ENCODE data around the gene PDGFC. TPM values are rescaled to one million over a fixed set of nuclear protein-coding genes. Genes with fewer than 3 reads are reported as not detected.
"Not testable (repeated sequence)": the region's sequence is repeated elsewhere in the genome, so short reads cannot be mapped to it uniquely, and the experiment has no call there.

The PDGFC gene
- polyA plus RNA-seq, 1 donor, result 82.7 TPM

DNA sequence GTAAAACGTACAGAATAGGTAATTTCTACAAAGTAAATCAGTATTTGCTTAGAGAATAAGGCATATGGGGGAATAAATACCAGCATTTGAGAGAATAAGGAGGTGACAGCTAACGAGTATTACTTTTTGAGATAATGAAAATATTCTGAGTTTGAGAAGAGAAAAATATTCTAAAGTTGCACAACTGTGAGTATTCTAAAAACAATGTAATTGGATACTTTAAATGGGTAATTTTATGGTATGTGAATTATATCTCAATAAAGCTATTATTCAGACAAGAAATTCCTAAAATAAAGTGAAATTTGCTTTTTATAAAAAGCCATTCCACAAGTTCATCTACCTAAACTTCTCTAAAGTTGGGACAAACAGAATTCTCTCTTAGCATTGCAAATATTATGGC is 62.6 kb downstream of the PDGFC start:
- DNase-seq, result no peak

DNA sequence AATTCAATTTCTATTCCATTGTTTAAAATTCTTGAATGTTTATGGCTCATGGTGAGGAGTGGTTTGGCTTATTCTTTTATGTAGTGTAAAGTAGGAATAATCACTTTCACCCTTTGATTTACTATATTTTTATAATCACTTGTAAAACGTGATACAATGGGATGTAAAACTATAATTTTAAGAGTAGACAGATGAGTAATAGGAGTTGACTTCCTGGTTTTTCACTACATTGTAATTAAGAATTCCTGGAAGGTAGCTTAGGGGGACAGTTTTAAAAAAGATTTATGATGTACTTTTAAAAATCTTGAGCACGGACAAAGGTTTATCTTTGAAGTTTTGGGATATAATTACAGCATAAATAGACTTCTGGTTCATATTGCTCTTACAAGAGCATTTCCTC is 65.3 kb downstream of the PDGFC start:
- DNase-seq, result no peak

DNA sequence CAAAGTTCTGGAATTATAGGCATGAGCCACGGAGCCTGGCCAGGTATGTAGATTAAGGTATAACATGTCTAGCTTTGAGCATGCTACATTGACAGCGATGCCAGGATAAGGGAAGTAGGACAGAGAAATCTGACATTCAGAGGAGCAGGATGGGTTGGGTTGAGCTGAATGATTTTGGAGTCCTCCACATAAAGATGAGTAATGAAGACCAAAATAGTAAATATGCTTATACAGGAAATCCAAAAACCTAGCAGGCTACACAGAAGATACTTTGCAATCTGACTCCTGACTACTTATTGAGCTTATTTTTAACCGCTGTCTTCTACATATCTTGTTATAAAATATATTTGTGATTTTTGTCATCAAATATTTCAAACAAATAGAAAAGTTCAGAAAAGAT is 69.7 kb downstream of the PDGFC start:
- no peak for DNase-seq

DNA sequence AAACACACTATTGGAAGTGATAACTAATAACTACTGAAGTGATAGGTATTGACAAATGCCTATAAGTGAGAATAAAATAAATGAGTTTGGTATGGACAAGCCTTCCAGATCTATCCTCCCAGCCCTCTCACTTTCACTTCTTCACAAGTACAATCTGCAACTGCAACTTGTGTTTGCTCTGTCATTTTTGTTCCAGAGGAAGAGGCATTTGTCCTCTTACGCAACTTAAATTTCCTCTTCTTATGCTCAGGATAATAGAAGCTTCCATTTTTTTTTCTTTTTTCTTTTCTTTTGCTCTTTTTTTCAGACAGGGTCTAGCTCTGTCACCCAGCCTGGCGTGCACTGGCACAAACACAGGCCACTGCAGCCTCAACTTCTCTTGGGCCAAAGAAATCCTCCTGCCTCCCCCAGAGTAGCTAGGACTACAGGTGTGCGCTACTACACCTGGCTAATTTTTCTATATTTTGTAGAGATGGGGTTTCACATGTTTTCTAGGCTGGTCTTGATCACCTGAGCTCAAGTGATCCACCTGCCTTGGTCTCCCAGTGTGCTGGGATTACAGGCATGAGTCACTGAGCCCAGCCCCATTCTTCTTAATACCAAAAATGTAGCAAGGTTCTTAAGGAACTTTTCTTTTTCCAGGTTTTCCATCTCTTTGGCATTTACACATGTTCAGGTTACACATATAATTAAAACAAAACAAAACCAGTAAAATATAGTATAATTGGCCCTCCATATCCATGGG is 73.1 kb downstream of the PDGFC start:
- DNase-seq, result no peak

DNA sequence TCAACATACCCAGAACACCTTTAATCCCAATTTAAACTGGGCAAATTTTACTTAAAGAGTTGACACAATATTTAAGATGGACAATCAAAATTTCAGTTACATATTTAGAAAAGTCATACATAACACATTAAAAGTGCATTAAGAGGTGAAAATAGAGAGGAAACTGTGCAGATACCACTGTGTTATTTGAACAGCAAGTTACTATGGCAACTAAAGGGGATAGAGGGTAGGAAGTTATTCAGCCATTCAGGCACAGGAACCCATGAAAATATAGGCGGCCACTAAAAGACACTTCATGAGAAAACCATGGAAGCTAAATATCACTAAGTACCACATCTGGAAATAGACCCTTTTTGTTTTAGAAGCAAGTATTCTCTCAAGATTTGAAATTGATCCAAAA is 75.1 kb downstream of the PDGFC start:
- DNase-seq, result no peak

DNA sequence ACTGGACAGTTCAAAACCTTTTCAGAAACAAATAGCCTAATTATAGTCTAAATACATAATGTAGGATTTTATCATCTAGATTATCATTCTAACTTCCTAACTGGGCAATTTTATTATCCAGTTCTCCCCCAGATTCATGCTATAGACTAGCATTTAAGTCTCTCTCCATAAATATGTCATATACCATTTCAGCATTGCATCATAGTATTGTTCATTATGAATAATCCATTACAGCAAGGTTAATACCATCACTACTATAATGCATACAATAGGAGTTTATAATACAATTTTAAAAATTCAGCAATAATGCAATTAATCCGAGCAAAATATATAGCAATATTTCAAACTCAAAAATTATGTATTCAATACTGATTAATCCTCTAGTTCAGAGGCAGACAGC is 77.4 kb downstream of the PDGFC start:
- DNase-seq, result no peak

DNA sequence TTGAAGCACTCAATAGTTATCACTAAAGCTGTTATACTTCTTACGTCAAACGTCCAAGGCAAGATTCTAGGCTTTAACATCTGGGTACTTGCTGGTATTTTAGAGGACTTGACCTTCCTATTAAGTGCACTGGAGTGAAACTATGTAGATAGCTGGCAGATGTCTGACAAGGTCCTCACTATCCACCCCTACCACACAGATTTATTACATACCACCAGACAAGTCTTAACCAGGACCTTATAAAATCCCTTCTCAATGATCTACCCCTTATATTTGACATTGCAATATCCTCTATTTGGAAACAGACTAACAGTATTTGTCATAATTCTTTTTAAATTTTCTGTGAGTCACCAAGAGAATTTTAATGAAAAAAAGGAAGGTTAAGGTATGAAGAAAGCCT is 78.8 kb downstream of the PDGFC start:
- no peak for DNase-seq

DNA sequence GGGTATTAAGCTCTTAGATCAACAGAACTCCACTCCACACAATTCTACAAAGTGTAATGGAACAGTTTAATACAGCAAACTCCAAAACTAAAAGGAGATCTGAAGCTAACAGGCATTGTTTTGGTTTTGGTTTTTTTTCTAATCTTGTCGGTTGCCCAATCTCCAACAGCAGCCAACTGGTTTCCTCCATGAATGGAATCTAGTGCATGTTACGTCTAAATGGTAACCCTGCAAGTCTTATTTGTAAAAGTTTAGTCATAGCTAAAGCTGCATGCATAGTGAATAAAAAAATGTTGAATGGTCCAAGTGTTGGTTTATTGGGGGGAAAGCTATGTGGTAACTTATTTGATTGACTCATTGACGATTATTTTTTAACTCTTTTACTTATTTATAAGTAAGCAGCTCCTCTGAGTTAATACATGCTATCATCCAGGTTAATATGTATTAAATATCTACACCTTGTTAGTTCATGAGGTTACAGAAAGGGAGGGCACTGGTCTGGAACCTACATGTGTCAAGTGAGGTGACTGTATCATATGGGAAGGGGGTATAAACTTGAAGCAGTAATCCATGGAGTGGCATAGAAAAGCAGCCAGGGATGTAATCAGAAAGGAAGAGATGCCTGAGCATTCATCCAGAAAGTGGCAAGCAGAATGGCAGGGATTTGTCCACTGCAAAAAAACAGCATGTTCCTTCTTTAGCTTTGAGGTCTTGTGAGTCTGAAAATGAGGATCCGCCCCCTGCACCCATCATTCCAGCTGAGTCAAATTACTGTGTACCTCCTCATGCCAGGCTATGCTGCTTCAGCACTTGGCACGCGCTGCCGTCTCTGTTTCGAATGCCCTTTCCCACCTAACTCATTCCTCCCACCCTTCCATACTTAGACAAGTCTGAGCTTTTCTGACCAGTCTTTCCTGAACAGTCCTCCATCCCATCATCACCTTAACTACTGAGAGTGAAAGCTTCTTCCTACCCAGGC is 81.7 kb downstream of the PDGFC start:
- DNase-seq, result no peak

DNA sequence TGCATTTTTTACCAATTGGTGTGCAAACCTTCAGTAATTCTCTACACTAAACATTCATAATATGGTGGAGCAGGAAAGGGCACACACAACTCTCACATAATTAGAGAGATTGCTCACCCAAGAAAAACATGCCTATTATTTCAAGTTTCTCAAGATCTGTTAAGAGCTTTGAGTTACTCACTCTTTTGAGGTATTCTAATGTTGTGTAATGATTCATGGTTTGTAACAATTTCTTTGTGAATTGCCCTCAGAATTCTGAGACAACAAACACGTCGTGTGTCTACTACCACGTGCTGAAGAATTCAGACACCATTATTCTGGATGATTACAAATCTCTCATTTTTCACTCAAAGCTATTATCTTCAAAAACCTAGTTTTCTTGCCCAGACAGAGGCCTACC is 82.8 kb downstream of the PDGFC start:
- DNase-seq, result no peak

DNA sequence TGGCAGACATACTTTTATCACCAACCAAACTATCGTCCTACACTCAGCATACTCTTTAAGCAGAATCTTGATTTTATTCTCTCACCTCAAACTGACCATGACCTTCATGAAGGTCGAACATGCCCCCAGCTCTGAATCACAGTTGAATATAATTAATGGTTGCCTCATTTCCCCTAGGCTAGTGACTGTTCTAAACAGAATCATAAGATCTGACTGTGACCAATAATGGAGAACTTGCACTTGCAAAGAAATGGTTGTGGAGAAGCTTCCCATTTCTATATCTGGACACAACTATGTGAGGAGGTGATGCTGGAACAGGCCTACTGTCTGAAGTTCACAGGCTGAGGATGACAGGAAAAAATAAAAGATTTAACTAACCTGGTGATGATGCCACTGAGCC is 85.1 kb downstream of the PDGFC start:
- DNase-seq, result no peak

DNA sequence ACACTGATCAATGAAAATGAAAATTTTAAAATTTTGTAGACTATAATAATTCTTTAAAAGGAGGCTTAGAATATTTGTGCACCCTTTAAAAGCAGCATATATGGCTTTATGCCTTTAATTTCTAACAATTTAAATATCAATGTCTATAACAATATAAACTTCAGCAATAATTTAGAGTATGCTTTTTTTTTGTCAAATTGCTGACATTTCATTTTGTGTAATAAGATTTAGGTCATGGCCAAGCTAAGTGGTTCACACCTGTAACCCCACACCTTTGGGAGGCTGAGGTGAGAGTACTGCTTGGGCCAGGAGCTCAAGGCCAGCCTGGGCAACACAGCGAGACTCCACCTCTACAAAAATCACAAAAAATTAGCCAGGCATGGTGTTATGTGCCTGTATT is 86.2 kb downstream of the PDGFC start:
- DNase-seq, result no peak

DNA sequence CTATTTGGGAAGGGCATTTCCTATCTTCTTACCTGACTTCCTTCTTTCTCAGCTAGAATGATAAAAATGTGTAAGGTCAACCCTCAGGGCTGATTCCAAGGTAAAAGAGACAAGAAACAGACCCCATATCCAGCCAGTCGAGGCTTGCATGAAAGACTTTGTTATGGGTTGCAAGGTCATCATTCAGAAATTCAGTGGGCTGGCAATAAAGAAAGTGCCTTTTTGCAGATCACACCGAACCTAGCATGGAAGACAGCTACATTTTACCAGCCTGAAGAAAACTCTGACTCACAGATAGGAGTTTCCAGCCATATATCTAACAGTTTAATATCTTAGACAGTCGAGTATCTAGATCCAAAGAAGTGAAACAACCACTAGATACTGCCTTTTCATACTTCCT is 87.4 kb downstream of the PDGFC start:
- DNase-seq, result no peak

DNA sequence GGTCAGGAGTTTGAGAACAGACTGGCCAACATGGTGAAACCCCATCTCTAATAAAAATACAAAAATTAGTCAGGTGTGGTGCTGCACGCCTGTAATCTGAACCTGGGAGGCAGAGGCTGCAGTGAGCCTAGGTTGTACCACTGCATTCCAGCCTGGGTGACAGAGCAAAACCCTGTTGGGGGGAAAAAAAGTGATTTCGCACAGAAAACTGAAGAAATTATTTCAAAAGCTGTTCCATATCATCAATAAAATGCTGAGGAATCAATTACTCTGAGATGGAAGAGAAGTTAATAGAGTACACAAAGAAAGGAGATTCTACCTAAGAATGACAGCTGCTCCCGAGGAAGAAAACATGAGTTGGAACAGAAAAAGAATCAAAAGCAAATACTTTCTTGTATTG is 95.9 kb downstream of the PDGFC start:
- DNase-seq, result no peak

DNA sequence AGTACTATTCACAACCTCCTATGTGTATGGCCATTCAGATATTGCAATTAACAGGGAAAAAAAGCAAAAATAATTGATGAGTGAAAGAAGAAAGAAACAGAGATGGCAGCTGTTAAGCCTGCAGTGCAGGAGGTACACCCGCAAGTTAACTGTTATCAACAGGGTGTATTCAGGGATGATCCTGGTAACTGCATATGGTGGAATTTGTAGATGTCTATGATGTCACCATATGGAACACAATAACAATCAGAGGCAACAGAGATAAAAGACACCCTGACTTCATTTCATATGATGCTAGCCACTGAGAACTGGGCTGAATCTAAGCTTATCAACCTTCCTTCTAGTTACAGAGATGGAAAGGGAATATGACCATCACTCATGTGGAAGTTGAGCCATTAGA is 96.5 kb downstream of the PDGFC start:
- no peak for DNase-seq

DNA sequence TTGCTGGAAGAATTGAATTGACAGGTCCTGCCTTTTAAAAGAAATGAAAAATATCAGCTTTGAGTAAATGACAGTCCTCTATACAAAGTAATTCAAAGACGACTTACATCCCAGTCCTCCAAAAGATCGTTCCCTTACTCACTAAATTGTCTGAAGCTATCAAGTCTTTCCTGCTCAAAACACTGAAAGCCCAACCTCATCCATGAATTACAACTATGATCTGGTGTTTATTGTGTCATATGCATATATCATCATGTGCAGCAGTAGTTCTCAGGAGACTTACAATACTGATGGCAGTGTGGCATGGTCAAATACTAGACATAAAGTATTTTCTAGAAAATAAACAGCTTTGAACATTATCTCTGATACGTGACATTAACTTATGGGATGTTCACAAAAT is 97.8 kb downstream of the PDGFC start:
- no peak for DNase-seq

DNA sequence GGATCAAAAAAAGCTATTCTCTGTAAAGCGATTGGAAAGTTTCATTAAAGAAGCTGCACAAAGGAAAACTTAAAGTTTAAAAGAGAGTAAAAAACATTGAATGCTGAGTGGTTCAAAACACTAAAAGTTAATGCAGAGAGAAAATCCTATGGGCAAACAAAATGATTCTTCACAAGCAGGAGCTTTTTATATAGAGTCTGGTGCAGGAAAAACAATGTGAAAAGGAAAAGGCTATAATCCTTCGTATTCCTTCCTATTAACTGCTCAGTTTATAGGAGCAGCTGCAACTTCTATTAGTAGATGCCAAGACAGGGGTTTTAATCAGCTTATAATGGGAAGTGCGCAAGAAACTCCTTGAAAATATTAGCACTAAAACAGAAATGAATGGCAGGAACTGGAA is 100.7 kb downstream of the PDGFC start:
- no peak for DNase-seq

DNA sequence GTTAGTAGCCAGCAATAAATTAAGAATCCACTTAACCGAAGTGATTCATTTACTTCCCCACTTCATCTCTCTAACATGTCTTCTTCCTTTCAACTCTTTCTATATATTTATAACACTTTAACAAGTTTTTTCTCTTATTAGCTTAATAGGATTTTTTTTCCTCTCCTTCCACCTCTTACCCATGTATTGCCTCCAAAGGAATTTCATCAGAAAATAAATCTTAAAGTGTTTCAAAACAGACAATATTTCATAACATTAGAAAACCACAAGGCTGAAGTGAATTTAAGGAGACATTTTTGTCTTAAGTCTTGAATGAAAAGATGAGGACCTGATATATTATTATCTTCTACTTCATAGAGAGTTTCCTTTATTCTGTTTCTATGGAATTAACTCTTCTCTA is 101.5 kb downstream of the PDGFC start:
- no peak for DNase-seq

DNA sequence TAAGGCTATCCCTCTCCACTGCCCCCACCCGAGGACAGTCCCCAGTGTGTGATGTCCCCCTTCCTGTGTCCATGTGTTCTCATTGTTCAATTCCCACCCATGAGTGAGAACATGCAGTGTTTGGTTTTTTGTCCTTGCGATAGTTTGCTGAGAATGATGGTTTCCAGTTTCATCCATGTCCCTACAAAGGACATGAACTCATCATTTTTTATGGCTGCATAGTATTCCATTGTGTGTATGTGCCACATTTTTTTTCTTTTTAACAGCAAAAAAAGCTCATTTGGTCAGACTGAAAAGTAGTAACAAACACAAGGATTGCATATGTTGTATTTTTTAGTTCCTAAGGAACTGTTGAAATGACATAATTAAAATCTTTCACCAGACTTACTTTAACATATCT is 105.5 kb downstream of the PDGFC start:
- not testable (repeated sequence) for DNase-seq

DNA sequence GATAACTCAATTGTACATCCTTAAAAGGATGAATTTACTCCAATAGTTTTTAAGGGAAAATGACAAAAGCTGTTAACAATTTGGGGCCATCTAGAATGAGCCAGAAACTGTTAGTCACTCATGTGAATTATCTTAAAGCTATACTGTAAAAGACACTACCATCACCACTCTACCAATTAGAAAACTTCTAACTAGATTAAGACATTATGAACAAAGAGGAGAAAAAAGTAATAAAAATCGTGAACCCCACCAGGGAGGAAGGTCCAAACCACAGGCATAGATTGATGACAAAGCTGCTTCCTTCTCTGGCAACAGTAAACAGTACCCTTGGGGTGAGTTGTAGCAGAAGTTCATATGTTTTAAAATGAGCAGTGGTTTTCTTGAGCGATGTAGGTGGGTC is 106.1 kb downstream of the PDGFC start:
- DNase-seq, result no peak

DNA sequence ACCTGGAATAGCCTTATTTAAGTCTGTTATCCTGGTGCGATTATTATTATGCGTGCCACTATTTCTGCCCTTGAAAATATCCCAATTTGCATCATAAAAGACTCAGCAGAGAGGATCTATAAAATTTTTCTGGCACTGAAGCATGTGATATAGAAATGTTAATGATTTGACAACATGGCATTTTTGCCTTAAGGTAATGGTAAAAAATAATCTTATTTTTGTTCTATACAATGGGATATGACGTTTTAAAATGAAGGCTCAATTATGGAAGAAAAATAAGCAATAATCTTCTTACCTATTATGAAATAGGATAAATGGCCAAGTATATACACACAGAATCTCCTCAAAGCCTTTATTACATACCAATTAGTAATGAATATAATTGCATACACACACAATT is 113.5 kb downstream of the PDGFC start:
- DNase-seq, result no peak

DNA sequence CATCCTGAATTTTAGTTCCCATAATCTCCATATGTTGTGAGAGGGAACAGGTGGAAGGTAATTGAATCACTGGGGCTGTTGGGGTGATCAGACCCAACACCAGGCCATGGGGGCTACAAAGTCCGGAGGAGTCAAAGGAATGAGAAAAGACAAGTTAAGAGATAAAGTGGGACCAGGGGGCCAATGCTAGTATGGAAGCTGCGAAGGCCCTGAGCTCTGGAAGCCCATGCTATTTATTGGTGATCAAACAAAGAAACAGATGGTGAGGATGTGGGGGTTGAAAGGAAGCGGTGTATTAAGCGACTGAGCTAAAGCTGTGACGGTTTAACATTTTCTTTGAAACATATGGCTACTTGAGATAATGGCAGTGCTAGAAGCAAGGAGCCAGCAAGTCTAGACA is 132.8 kb downstream of the PDGFC start:
- DNase-seq, result no peak

DNA sequence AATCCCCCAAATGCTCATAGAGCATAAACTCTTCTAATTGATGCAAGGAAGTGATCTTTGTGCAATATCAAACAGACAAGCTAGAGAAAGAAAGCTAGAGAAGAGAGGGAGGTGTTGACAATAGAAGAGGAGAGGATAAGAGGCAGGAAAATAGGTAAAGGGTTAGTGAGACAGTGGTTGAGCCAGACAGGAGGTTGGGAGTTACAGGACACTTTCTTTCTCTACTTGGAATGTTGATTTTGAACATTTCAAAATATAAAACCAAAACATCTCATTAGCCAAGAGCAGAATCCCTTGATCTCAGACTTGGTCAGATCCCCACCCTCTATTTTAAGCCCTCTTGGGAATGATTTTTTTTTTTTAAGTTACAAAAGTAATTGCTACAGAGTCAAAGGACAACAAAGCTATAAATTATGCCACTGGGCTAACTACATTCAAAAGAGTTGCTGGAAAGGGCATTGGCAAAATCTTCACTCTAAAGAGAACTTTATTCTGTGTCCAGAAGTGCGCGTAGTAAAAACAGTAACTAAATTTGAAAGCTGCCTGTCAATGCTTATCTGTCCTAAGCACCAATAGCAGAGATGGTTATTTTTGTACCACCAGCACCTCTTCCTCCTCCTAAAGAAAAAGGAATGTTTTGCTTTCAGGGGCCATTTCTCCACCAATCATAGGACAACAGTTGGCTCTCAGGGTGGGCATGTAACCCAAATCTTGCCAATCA is 133.8 kb downstream of the PDGFC start:
- no peak for DNase-seq

DNA sequence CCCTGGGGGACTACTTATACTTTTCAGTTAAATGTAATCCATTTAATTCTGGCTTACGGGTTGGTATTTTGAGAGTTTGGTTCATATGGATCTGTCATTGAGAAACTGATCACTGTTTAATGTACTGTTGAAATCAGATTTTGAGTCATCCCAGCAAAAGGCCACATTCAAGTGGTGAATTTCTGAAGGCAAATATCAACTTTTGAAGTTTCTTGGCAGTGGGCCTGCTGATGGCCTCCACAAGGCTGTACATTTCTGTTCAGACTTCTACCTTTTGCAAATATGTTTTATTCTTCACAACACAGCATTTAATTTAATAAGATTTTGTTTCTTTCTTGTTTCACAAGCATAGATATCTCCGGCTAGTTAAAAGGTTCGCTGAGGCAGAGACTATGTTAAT is 138.7 kb downstream of the PDGFC start:
- DNase-seq, result no peak

Measured in left kidney (tissue), 2 donors.